Stimulated activated CD8-positive, alpha-beta memory T cell treated with anti-CD3 and anti-CD28 coated beads, Interleukin-4, amount 100 ng/mL, for 4 hours (primary cell): ENCODE measurements around the gene C2orf42.
"Not testable (repeated sequence)": the region's sequence is repeated elsewhere in the genome, so short reads cannot be mapped to it uniquely, and the experiment has no call there.

Experiments used
- DNase-seq, 2 donors: peaks; one replicate each; pipeline ENCODE4 v3.0.0-alpha.2; 2020; ENCODE audit warnings: low read depth in 2 of 2, low spot score in 1 of 2

C2orf42 gene

DNA sequence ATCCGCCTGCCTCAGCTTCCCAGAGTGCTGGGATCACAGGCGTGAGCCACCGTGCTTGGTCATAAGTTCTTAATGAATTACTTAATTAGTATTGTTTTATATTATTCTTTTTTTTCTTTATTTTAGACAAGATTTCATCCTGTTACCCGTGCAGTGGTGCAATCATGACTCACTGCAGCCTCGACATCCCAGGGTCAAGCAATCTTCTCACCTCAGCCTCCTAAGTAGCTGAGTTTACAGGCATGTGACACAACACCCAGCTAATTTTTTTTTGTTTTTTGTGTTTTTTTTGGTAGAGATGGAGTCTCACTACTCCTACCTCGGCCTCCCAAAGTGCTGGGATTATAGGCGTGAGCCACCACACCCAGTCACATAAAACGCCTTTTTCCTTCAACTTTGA is 17.3 kb downstream of the C2orf42 start:
- DNase-seq = no peak

DNA sequence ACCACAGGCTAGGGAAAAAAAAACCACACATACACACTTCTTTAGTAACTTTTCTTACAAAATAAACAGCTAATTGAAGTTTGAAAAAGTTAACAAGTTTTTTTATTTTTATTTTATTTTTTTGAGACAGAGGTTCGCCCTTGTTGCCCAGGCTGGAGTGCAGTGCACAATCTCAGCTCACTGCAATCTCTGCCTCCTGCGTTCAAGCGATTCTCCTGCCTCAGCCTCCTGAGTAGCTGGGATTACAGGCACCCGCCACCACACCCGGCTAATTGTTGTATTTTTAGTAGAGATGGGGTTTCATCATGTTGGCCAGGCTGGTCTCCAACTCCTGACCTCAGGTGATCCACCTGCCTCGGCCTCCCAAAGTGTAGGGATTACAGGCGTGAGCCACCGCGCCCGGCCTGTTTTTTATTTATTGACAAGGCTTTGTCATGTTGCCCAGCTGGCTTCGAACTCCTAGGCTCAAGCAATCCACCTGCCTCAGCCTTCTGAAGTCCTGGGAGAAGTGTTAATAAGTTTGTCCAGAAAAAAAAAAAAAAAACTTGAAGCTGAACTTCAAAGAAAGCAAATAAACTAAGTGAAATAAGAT is 21.1 kb downstream of the C2orf42 start:
- not testable (repeated sequence) for DNase-seq

DNA sequence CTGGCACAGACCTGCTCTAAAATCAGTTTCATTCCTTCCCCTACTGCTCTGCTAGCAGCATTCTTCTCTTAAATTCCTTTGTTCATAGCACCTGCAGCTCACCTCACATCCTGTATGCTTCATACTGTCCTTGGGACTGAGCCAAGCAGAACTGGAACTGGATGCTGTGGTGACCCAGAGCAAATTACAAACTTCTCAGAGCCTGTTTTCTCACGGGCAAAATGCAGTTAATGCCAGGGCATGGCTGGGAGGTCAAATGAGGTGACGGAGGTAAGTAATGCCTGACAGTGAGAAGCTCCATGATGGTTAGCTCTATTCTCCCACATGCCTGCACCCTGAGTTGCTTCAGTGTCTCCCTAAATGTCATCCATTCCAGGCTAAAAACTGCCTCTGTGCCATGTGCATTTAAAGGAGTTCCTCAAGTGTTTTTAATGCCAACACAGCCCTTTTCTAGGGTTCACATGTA is 29.7 kb downstream of the C2orf42 start:
- no peak for DNase-seq

DNA sequence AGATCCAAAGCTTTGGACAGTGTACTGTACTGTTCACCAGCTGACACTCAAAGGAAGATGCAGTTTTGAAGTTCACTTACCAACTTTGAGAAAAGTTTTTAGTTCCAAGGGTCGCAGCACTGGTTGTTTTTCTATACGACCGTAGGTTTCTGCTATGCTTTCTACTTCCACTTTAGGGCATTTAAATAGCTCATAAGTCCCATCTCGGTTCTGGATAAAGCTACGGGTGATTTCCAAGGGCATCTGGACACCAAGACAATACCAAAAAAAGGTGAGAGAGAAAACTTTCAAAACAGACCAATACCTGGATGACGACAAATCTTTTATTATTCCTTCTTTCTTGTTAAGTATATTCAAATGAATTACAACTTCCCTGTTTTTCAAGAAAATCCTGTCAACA is 30.3 kb downstream of the C2orf42 start:
- no peak for DNase-seq

DNA sequence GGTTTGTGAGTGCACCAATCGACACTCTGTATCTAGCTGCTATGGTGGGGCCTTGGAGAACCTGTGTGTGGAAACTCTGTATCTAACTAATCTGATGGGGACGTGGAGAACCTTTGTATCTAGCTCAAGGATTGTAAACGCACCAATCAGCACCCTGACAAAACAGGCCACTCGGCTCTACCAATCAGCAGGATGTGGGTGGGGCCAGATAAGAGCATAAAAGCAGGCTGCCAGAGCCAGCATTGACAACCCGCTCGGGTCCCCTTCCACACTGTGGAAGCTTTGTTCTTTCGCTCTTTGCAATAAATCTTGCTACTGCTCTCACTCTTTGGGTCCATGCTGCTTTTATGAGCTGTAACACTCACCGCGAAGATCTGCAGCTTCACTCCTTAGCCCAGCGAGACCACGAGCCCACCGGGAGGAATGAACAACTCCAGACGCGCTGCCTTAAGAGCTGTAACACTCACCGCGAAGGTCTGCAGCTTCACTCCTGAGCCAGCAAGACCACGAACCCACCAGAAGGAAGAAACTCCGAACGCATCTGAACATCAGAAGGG is 41.6 kb downstream of the C2orf42 start:
- not testable (repeated sequence) for DNase-seq

DNA sequence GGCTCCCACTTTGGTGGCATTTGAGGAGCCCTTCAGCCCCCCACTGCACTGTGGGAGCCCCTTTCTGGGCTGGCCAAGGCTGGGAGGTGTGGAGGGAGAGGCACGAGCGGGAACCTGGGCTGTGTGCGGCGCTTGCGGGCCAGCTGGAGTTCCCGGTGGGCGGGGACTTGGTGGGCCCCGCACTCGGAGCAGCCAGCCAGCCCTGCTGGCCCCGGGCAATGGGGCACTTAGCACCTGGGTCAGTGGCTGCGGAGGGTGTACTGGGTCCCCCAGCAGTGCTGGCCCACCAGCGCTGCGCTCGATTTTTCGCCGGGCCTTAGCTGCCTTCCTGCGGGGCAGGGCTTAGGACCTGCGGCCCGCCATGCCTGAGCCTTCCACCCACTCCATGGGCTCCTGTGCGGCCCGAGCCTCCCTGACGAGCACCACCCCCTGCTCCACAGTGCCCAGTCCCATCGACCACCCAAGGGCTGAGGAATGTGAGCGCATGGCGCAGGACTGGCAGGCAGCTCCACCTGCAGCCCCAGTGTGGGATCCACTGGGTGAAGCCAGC is 42.5 kb downstream of the C2orf42 start:
- not testable (repeated sequence) for DNase-seq

DNA sequence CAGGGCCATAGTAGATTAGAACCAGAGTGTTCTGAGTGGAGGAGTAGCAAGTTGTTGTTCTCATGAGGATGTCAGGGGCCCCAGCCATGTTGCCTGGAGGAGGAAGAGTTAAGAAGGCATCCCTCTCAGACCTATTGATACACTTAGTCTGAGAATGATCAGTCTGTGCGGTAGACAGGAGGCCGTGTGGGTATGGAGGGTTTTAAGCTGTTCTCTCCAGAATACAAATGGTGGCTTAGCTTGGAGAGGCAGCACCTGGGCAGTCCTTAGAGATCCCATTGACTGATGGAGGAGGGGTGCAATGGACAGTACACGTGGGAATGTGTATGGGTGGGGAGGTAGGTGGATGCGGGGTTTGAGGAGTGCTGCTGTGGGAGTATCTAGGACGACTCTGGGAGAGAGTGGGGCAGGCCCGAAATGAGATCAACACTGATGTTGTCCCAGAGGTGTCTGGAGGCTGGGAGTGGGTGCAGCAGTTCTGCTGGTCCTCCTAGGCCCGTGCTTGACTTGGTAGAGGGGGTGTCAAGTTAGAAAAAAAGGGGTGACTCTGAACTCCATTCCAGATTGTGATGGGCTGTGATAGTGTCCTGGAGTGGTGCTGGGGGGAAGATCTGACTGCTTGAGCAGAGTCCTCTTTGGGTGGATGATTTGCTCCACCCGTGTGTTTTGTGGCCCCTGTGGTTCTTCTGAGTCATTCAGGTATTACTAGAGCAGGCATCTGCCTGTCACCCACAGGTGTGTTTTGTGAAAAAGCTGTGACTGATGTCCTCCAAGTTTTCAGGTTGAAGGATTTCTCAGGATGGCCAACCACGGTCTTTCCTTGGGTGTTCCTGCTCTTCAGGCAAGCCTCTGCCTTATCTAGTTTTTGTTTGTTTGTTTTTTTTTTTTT is 44.7 kb downstream of the C2orf42 start:
- DNase-seq = no peak

DNA sequence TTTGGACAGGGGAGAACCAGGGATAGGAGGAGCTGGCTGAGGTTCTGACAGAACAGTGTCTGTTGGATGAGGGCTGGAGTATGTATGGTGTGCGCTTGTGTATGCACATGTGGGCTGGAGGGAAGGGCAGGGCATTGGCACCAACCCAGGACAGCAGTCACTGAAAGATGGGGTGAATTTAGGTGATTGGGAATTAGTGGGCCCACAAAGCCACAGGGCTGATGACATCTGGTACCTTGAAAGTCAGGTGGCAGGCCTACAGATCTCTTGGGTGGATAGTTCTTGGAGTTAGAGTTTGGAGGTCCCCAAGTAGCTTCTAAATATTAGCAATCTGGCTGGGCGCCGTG is 45.7 kb downstream of the C2orf42 start:
- no peak for DNase-seq

DNA sequence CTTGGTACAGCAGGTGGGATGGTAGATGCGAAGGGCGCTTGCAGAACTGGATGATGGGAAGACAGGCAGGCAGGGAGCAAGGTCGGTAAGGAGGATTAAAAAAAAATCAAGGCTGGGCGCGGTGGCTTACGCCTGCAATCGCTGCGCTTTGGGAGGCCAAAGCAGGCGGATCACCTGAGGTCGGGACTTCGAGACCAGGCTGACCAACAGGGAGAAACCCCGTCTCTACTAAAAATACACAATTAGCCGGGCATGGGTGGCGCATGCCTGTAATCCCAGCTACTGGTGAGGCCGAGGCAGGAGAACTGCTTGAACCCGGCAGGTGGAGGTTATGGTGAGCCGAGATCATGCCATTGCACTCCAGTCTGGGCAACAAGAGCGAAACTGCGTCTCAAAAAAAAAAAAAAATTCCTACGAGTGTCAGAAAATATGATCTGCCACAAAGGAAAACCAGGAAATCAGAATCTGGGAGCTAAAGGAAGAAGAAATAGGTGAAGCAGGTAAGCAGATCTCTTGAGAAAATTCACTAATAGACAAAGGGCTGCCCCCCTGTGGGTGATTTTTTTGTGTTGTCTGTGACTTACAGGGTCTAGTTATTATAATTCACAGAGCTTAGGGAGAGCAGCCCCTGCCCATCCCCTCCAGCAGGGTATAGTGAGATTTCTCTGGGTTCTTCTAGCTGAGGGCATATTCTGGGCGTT is 46.2 kb downstream of the C2orf42 start:
- no peak for DNase-seq

DNA sequence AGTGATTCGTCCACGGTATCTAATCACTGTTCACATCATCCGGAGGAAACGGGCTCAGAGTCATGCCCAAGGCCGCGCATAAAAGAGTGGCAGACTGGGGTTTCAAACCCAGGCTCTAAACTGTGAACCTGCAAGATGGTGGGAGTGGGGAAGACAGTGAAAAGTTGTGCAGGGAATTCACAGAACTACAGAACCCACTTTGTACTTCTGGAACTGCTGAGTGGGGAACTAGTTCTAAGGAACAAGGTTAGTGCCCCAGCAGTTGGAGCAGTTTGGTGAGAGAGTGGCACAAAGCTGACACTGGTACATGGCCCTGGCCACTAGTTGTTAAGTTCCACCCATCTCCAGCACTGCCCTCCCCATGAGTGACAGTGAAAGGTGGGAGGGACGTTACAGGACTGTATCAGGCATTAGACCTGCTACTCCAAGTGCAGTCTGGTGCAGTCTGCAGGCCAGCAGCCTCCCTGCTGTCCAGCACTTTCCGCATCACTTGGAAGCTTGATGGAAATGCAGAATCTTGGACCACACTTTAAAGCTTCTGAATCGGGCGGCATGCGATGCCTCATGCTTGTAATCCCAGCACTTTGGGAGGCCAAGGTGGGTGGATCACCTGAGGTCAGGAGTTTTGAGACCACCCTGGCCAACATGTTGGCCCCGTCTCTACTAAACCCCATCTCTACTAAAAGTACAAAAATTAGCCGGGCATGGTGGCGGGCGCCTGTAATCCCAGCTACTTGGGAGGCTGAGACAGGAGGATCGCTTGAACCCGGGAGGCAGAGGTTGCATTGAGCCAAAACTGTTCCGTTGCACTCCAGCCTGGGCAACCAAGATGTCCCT is 47.3 kb downstream of the C2orf42 start:
- no peak for DNase-seq

DNA sequence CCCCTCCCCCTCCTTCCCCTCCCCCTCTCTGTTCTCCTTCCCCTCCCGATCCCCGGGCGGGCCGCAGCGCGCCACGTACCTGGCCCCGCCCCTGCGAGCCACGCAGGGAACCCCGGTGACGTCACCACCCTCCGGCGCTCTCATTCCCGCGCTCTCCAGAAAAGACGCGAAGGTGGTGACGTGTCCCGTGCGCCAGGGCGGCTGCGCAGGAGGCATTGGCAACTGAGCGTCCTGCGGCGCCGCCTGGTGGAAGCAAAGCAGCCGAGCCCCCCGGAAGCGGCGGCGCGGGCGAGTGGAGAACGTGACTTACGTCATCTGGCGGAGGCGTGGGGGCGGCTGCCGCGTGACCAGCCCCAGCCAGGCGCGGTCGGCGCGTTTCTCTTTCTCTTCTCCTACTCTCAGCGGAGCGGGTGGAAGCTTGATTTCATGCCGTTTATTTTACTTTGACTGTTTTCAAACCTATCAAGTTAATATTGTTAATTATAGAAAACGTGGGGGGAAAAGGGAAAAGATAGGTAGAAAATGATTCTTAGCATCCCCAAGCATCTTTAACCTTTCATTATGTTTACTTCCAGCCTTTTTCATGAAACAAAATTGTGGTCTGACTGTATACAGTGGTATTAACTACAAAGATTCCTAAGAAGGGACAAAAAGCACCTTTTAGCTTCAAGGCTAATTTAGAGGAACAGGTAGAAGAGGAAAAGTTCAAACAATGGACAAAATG is 48.1 kb downstream of the C2orf42 start:
- peak; percentile 99 for DNase-seq

DNA sequence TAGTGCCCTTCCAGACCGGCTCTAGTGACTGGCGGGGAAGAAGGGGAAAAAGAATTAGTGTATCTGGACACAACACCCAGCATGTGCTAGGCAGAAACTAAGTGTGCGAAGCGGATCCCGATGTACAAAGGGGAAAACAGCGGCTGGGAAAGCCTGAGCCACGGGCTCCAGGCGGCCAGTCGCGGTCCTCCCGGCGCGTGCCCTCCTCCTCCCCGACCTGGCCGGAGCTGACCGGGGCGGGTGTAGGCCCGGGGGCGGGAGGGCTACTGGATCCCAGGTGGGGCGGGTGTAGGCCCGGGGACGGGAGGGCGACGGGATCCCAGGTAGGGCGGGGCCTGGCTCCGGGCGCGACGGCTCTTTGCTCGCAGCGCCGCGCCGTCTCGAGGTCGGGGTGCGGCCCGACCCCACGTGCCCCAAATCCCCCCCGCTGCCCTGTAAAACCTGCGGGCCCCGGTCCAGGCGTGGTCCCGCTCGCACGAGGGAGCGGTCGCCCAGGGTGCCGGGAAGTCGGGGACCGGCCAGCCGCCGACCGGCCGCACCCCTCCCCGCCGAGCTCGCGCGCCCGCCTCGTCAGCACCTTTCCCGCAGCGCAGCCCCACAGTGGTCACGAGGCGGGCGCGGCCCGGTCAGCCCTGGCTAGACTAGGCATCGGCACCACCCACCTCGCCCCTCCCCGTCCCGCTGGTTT is 48.8 kb downstream of the C2orf42 start:
- DNase-seq = no peak

DNA sequence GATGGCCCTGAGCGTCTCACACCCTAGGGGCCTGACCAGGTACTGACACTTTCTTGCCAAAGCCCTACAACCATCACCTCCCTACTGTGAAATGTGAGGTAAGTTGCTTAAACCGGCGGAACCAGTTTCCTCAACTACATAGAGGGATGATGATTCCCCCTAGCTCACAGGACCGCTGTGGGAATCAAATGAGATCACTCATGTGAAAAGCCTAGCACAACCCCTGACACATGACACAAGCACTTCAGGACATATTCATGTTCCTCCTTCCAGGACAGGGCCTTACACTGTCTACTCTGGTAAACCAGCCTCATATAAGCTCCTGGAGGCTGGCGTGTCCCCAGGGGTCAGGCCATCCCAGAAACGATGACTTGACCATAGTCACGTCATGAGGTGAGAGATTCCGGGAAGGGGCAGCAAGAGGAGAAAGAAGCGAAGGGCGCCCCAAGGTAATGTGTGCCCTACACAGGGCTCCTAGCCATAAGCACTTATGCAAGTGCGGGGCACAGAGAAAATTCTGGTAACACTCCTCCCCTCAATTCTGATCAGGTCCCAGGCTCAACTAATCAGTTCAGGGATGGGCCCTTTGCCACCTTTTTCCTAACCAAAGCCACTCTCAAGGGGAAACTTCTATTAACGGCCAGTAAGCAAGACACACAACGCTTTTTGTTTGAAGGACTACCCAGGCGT is 49.5 kb downstream of the C2orf42 start:
- DNase-seq = no peak

DNA sequence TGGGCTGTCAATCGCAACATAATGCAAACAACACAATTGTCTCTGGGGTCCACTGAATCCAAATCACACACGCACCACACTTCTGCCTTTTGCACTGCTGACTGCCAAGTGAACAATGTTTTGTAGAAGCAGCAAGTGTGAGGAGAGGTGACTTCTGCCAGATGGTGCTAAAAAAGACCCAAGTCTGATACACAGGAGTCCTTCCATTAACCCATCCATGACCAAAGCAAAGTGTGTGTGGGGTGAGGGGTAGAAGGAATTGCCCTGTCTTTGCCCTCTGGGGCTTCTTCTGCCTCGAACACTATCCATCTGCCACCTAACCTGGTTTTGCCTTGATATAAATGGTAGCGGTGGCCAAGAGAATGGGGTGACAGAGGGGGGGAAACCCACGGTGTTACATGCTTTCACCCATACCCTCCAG is 50.0 kb downstream of the C2orf42 start:
- DNase-seq = no peak

DNA sequence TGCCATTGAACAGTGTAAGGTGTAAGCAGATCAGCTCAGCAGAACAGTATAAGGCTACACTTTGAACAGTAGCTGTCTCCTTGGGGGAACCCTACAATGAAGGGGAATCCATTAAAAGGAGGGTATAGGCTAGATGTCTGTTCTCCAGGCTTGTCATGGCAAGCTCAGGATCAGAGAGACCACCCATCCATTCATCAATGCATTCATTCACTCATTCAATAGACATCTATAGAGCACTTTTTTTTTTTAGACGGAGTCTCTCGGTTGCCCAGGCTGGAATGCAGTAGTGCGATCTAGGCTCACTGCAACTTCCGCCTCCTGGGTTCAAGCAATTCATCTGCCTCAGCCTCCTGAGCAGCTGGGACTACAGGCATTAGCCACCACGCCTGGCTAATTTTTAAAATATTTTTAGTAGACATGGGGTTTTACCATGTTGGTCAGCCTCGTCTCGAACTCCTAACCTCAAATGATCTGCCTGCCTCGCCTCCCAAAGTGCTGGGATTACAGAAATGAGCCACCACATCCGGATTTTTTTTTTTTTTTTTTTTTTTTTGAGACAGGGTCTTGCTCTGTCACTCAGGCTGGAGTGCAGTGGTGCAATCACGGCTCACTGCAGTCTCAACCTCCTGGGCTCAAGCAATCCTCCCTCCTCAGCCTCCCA is 56.4 kb downstream of the C2orf42 start:
- not testable (repeated sequence) for DNase-seq

DNA sequence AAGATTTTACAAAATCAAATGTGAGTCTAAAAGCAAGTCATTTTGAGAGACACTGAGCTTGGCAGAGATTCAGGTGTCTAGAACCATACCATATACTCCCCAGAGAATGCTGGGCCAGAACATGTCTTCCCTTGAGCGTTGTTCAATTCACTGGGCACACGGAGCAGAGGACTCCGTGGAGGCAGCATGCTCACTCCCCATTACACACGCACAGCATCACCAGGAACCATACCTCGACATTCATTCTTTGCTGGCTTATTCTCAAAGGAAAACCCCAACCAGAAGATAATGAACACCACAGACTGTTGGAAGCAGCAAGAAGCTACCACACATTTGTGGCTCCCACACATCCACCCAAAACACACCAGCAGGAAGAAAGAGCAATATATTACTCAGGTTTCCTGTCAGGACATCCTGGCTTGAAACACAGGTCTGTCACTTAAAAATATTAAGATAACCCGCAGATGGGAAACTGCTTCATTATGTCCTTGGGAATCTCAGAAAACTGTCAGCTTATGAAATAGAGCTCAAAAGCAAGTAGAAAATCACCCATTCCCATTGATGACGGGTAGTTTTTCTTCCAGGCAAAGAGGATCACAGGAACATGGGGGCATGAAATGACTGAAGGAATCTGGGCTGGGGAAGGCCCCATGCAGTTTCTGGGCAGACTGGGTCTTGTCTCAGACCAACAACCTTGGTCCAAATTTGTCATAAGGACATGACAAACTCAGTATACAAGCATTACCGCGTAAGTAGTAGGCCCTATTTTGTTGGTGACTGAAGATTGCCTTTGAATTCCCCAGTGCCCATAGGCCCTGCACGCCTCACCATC is 57.1 kb downstream of the C2orf42 start:
- DNase-seq = no peak

DNA sequence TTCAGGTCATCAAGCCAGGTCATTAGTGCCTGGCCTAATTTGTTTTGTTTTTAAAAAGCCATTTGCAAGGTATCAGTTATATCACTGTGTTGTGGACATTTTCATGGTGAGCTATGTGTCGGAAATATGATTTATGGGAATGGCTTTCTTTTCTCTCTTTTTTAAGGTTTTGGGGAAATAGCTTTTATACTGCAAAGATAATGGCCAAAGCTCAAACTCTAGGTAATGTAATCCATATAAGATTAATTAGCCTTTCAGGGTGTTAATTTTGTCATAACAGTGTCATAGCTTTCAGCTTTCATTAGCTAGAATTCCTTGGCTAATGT is 57.7 kb downstream of the C2orf42 start:
- no peak for DNase-seq
